HL-60 (cell line): ENCODE measurements around the gene CAMTA1.

ENCODE experiments used
- DNase-seq, 2 experiments: peaks; one replicate each; pipeline ENCODE4 v3.0.0-alpha.2; 2010 to 2020; ENCODE audit warnings: low read depth in 1 of 2, low spot score in 1 of 2
- H3K27ac ChIP-seq: fragments of 250-450 bp; sonication (Bioruptor Pico); replicated peaks from 2 replicates; pipeline ENCODE4 v1.5.1; 2020; ENCODE audit warnings: mild to moderate bottlenecking, moderate library complexity
- H3K27me3 ChIP-seq: fragments of 250-450 bp; sonication (Bioruptor Pico); 2 replicates; pipeline ENCODE4 v1.5.1; 2021; ENCODE audit warnings: mild to moderate bottlenecking, moderate library complexity; ENCODE audit not compliant: insufficient read depth, poor library complexity, severe bottlenecking
- H3K4me3 ChIP-seq: replicated peaks from 2 replicates; pipeline ENCODE4 v1.5.1; 2011; ENCODE audit warnings: mild to moderate bottlenecking, control low read depth, low read length; ENCODE audit not compliant: insufficient read depth
- GABPA ChIP-seq: IDR thresholded peaks from 2 replicates; pipeline ENCODE4 v1.6.1; 2012; ENCODE audit warnings: low read depth
- POLR2AphosphoS5 ChIP-seq: IDR thresholded peaks from 2 replicates; pipeline ENCODE4 v1.6.1; 2012; ENCODE audit warnings: low read depth
- SPI1 ChIP-seq: IDR thresholded peaks from 2 replicates; pipeline ENCODE4 v1.6.1; 2012; ENCODE audit warnings: low read depth, mild to moderate bottlenecking, borderline replicate concordance
- TF ChIP-seq, protein P1 (sequence below): IDR thresholded peaks from one replicate; pipeline ENCODE4 v1.5.1; 2011; ENCODE audit warnings: low read length, control low read depth, inconsistent platforms; ENCODE audit not compliant: insufficient read depth
- TF ChIP-seq, protein P2 (sequence below): IDR thresholded peaks from 2 replicates; pipeline ENCODE4 v1.6.1; 2012; ENCODE audit warnings: low read depth; ENCODE audit not compliant: insufficient replicate concordance

Gene CAMTA1

DNA sequence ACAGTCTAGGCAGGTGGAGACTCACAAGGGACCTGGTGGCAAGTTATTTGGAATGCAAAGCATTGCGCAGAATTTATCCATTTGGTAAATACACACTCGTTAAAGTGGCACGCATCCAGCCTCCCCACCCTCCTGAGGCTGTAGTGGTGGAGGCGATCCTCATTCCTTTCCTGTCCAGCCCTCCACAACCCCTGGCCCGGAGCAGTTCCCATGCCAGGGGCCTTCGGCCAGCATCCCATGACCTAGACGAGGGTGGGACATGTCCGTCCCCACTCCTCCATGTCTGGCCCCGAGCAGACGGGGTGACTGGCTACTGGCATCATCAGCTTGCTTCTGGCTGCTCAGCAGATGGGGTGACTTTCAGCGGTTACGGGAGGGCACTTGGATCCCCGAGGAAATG is 704.3 kb downstream of the CAMTA1 start:
- TF ChIP-seq, protein P1, sequence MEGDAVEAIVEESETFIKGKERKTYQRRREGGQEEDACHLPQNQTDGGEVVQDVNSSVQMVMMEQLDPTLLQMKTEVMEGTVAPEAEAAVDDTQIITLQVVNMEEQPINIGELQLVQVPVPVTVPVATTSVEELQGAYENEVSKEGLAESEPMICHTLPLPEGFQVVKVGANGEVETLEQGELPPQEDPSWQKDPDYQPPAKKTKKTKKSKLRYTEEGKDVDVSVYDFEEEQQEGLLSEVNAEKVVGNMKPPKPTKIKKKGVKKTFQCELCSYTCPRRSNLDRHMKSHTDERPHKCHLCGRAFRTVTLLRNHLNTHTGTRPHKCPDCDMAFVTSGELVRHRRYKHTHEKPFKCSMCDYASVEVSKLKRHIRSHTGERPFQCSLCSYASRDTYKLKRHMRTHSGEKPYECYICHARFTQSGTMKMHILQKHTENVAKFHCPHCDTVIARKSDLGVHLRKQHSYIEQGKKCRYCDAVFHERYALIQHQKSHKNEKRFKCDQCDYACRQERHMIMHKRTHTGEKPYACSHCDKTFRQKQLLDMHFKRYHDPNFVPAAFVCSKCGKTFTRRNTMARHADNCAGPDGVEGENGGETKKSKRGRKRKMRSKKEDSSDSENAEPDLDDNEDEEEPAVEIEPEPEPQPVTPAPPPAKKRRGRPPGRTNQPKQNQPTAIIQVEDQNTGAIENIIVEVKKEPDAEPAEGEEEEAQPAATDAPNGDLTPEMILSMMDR = no peak
- TF ChIP-seq SPI1 (no peak), POLR2AphosphoS5 (no peak), GABPA (no peak)
- TF ChIP-seq, protein P2, sequence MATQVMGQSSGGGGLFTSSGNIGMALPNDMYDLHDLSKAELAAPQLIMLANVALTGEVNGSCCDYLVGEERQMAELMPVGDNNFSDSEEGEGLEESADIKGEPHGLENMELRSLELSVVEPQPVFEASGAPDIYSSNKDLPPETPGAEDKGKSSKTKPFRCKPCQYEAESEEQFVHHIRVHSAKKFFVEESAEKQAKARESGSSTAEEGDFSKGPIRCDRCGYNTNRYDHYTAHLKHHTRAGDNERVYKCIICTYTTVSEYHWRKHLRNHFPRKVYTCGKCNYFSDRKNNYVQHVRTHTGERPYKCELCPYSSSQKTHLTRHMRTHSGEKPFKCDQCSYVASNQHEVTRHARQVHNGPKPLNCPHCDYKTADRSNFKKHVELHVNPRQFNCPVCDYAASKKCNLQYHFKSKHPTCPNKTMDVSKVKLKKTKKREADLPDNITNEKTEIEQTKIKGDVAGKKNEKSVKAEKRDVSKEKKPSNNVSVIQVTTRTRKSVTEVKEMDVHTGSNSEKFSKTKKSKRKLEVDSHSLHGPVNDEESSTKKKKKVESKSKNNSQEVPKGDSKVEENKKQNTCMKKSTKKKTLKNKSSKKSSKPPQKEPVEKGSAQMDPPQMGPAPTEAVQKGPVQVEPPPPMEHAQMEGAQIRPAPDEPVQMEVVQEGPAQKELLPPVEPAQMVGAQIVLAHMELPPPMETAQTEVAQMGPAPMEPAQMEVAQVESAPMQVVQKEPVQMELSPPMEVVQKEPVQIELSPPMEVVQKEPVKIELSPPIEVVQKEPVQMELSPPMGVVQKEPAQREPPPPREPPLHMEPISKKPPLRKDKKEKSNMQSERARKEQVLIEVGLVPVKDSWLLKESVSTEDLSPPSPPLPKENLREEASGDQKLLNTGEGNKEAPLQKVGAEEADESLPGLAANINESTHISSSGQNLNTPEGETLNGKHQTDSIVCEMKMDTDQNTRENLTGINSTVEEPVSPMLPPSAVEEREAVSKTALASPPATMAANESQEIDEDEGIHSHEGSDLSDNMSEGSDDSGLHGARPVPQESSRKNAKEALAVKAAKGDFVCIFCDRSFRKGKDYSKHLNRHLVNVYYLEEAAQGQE = no peak
- DNase-seq = no peak
- H3K27ac ChIP-seq = no peak overlapping the region
- H3K27me3 ChIP-seq = no peaks in the 10 kb centered on the region
- no peak overlapping the region for H3K4me3 ChIP-seq

DNA sequence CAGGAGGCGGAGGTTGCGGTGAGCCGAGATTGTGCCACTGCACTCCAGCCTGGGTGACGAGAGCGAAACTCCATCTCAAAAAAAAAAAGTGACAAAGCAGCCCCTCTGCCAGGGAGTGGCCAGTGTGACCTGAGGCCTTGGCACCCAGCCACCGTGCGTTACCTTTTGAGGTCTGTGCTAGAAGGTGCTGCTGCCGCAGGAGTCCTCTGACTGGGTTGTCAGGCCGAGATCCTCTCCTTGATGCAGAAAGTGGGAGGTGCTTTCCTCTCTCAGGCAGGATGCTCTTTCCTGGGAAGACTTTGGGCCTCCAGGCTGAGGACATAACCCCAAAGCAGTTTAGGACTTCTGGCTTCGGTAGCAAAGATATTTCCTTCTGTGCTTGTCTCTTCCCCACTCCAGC is 705.3 kb downstream of the CAMTA1 start:
- Histone ChIP-seq H3K27ac (no peak overlapping the region), H3K4me3 (no peak overlapping the region), H3K27me3 (no peaks in the 10 kb centered on the region)
- no peak for DNase-seq
- TF ChIP-seq SPI1 = no peak
- TF ChIP-seq, protein P1 = no peak
- TF ChIP-seq POLR2AphosphoS5 = no peak
- TF ChIP-seq GABPA = no peak
- TF ChIP-seq, protein P2 = no peak

DNA sequence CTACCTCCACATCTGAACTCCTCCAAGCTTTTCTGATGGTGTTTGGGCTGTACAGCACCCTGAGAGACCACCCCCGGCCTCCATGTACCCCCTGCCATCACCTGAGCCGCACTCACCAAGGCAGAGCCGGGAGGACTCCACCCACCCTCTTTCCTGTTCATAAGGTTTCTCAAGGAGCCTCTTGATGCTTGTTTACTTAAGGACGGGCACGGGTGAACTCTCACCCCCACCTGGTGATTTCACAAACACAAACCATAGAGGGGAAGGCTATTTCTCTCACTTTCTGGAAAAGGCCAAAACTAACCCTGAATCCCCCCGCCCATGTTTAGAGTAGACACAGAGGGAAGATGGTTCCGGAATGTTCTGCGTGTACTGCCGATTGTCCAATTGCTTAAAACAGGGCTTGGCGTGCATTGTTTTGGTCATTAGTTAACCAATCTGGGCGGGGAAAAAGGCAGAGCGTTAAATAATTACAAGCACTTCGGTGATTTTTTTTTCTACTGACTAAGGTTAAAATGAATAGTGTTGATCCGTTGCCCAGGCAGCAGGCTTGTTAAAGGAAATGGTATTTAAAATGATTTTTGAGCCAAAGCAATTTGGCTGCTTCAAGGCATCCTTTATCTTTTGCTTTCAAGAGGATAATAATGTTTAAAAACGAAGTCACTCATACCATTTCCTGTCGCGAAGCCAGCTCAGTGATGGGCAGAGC is 706.0 kb downstream of the CAMTA1 start:
- no peak overlapping the region for H3K27ac ChIP-seq
- H3K27me3 ChIP-seq = no peaks in the 10 kb centered on the region
- no peak for DNase-seq
- H3K4me3 ChIP-seq = no peak overlapping the region
- TF ChIP-seq POLR2AphosphoS5 (no peak), SPI1 (no peak), GABPA (no peak)
- TF ChIP-seq, protein P1 = no peak
- TF ChIP-seq, protein P2 = no peak
